LNCAP (cell line): ENCODE data around the gene RFLNA.

Experiments used
- TF ChIP-seq, protein P1 (sequence below): fragments of 450-650 bp; IDR thresholded peaks from 2 replicates; pipeline ENCODE4 v1.5.1; 2017; ENCODE audit warnings: mild to moderate bottlenecking

Gene RFLNA

DNA sequence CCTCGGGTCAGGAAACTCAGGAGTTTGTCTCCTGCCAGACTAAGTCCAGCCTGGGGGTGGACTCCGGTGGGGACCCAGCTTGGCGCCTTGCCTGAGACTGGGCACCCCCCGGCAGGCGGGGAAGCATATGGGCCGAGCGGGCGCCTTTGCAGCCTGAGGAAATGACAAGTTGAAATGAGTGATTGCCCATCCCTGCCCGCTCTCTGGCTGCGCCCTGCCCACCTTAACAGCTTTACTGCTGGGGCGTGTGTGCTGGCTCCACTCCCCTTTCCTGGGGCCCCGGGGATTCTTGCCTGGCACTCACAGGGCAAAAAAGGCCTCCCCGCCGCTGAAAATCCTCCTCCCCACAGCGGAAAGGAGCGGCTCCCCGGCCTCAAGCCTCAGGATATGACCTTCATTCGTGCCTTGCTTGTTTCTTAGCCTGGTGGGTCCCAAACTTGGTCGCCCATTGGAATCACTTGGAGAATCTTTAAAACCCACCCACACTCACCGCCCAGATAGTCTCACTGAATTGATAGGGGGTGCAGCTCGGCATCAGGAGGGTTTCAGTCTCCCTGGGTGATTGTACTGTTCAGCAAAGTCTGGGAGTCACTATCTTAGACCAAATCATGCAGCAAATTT, 1.5 kb downstream of the RFLNA start:
- TF ChIP-seq, protein P1, sequence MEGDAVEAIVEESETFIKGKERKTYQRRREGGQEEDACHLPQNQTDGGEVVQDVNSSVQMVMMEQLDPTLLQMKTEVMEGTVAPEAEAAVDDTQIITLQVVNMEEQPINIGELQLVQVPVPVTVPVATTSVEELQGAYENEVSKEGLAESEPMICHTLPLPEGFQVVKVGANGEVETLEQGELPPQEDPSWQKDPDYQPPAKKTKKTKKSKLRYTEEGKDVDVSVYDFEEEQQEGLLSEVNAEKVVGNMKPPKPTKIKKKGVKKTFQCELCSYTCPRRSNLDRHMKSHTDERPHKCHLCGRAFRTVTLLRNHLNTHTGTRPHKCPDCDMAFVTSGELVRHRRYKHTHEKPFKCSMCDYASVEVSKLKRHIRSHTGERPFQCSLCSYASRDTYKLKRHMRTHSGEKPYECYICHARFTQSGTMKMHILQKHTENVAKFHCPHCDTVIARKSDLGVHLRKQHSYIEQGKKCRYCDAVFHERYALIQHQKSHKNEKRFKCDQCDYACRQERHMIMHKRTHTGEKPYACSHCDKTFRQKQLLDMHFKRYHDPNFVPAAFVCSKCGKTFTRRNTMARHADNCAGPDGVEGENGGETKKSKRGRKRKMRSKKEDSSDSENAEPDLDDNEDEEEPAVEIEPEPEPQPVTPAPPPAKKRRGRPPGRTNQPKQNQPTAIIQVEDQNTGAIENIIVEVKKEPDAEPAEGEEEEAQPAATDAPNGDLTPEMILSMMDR = no peak

DNA sequence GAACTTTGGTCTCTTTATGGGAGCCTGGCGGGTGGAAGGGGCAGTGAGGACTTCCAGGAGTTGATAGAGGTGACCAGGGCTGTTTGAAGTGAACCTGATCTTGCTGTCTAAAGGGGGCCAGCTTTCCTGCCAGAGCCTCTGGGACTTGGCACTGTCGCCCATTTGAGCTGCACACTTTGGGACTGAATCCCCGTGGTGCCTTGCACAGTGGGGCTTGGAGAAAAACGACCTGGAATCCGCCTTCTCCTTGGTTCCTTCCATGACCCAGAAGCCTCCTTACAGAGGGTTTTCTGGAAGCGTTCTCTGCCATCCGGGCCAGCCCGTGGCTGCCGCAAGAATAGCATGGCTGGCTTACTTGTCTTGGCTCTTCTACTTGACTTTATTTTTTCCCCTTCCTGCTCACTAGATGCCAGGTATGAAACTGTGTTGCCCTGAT, 2.0 kb downstream of the RFLNA start:
- TF ChIP-seq, protein P1 = no peak

DNA sequence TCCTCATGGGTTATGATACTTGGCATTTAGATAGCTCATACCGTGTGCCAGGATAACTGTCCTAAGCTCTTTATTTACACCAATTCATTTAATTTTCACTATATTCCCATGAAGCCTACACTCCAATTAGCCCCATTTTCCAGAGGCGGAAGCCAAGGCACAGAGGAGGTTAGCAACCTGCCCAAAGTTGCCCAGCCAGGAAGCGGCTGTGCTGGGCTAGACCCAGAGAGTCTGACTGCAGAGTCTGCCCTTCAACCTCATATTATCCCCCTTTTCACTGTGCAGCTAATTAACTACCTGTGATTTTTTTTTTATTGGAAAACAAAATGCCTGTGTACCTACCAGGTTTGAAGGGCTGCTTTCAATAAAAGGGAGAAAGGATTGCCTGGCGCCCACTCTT, 2.5 kb downstream of the RFLNA start:
- TF ChIP-seq, protein P1 = no peak

DNA sequence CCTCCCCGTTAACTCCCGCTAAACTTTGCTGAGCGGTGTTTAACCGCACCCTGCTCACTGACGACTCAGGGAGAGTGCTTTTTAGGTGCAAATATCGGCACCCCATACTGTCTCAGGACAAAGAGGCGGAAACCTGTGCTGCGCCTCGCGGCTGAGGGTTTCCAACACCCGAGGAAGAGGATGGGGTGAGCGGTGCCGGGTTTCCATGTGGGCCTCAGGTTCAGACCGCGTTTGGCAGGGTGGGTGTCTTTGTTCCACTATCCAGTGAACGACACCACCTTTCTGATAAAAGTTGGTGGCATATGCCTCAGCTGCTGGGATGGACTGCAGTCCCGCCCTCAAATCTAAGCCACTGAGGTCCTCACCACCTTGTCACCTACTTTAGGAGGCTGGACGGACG, 3.0 kb downstream of the RFLNA start:
- TF ChIP-seq, protein P1 = no peak

DNA sequence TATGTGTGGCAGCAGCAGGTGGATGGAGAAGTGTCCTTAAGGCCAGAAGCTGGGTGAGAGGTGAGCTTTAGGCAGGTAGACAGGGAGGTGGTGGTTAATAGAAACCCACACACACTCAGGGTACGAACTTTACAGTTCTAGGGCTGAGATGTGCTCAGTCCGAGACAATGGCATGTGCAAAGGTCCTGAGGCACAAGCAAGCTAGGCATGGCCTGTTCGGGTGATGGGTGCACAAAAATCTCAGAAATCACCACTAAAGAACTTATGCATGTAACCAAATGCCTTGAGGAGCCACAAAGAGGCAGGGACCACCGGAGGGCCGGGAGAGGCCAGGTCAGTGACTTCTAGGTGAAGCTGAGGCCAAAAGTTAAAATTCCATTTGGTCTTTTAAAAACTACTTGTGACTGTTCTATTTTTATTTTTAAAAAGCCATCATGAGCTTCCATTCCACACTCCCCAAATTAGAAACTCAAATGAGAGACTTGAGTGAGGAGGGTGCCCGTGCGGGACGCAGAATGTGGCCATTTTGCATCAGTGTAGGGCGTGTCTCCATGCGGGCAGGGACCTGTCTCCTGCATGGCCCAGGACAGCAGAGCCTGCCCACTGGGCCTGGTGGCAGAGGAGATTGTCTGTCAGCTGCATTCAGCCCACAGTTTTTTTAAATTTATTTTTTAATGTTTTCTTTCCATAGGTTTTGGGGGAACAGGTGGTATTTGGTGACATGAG, 4.0 kb downstream of the RFLNA start:
- TF ChIP-seq, protein P1 = no peak

DNA sequence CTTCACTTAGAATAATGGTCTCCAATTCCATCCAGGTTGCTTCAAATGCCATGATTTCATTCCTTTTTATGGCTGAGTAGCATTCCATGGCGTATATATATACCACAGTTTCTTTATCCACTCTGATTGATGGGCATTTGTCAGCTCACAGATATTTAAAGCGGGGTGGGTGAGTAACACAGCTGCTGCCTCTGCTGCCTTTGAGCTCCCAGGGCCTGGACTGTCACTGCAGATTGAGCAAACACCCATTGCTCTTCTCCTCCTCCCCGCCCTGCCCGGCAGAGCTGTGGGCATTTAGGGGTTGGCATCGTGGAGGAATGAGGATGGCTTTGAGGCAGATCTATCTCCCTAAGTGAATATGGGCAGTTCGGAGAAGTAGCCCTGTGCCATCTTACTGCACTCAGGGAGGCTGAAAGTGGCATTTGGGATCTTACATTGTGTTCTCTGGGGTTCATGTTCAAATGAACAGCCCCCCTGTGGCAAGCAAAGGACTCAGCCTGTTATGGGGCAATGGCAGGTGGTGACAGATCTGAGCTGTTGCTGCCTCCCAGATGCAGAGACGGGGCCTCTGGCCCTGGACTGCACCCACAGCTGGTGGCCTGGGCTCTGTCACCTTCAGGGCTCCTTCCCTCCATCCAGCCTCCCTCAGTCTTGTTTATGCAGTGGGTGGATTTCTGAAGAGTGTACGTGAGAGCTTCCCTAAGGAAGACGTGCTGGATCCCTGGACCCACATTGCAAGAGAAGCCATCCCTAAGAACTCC, 4.9 kb downstream of the RFLNA start:
- TF ChIP-seq, protein P1 = no peak

DNA sequence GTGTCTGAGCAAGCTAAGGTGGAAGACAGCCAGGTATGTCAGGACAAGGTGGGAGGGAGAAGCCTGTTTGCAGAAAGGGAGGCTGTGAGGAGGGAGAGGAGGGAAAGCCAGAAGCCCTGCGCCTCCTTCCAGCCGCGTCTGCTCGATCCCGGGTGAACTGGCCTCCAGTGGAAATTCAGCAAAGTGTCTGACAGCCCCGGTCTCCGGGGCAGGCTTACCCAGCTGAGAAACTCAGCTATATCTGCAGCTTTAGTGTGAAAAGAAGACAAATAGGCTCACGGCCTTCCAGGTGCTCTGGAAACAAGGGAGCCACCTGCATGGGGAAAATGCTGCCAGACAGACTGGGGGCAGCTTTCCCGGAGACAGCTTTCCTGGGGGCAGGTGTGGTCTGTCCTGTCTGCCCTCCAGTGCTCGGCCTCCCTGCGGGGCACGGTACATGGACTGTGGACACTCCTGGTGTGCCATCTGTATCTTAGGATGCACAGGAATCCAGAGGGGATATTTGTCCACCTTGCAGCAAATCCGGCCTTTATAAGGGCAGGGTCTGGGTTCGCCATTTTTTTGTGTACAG, 6.3 kb downstream of the RFLNA start:
- TF ChIP-seq, protein P1 = no peak
